DND-41 (cell line): ENCODE results near the gene FAF1.

ENCODE experiments used
- EZH2 ChIP-seq: IDR thresholded peaks from 3 replicates; pipeline ENCODE4 v1.6.1; 2012; ENCODE audit warnings: borderline replicate concordance, low read depth, mild to moderate bottlenecking, moderate library complexity, low read length, inconsistent platforms; ENCODE audit not compliant: severe bottlenecking
- TF ChIP-seq, protein P1 (sequence below): IDR thresholded peaks from 2 replicates; pipeline ENCODE4 v1.5.1; 2012; ENCODE audit warnings: borderline replicate concordance, low read length, moderate library complexity, mild to moderate bottlenecking; ENCODE audit not compliant: poor library complexity, severe bottlenecking; ENCODE audit errors: extremely low read depth

- TF ChIP-seq, protein P1, sequence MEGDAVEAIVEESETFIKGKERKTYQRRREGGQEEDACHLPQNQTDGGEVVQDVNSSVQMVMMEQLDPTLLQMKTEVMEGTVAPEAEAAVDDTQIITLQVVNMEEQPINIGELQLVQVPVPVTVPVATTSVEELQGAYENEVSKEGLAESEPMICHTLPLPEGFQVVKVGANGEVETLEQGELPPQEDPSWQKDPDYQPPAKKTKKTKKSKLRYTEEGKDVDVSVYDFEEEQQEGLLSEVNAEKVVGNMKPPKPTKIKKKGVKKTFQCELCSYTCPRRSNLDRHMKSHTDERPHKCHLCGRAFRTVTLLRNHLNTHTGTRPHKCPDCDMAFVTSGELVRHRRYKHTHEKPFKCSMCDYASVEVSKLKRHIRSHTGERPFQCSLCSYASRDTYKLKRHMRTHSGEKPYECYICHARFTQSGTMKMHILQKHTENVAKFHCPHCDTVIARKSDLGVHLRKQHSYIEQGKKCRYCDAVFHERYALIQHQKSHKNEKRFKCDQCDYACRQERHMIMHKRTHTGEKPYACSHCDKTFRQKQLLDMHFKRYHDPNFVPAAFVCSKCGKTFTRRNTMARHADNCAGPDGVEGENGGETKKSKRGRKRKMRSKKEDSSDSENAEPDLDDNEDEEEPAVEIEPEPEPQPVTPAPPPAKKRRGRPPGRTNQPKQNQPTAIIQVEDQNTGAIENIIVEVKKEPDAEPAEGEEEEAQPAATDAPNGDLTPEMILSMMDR: no peak
- no peak for TF ChIP-seq EZH2
Measured at GRCh38 chr1:50766688-50767087, 193.4 kb downstream of the FAF1 start.
